ENCODE measurements around the gene IFT22.
"Not testable (repeated sequence)": the region's sequence is repeated elsewhere in the genome, so short reads cannot be mapped to it uniquely, and the experiment has no call there.

IFT22 gene

DNA sequence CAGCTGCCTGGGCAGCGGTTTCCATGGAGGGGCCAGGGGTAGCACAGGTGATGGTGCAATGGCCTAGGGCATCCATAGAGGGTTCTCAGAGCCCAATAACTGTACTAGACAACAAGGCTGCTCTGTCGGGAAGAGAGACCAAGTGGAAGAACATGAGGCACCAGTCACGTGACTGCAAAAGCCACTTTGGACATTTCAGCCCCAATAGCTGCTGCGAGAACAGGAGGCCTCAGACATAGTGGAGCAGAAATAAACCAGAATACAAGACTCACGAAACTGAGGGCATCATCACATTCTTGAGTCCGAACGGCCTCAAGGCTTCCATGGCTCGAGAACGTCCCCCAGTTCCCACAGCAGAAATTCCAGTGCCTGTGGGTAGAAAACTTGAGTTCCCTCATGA lies 44.5 kb downstream of the IFT22 start:
- Mint-ChIP-seq H3K9me3 (no peaks in the 10 kb centered on the region), H3K4me3 (no peak overlapping the region), H3K4me1 (ENCODE audit: low read depth) (no peaks in the 10 kb centered on the region), H3K27ac (no peak overlapping the region), H3K27me3 (peaks cover 25% of the 10 kb centered on the region), H3K36me3 (ENCODE audit: low read depth) (no peaks in the 10 kb centered on the region)
- no peak for DNase-seq

GRCh38 chr7:101273206-101273605 lies 48.4 kb downstream of the IFT22 start:
- Mint-ChIP-seq H3K27me3 (peaks cover 23% of the 10 kb centered on the region), H3K27ac (no peak overlapping the region), H3K9me3 (no peaks in the 10 kb centered on the region), H3K4me3 (no peak overlapping the region), H3K36me3 (ENCODE audit: low read depth) (no peaks in the 10 kb centered on the region), H3K4me1 (ENCODE audit: low read depth) (no peaks in the 10 kb centered on the region)
- DNase-seq: no peak

- Mint-ChIP-seq H3K9me3 (no peaks in the 10 kb centered on the region), H3K36me3 (ENCODE audit: low read depth) (no peaks in the 10 kb centered on the region), H3K27me3 (peaks cover 13% of the 10 kb centered on the region), H3K4me1 (ENCODE audit: low read depth) (peaks cover 2% of the 10 kb centered on the region), H3K27ac (no peak overlapping the region), H3K4me3 (no peak overlapping the region)
- DNase-seq: no peak
Measured at GRCh38 chr7:101271021-101271420, 50.6 kb downstream of the IFT22 start.

DNA sequence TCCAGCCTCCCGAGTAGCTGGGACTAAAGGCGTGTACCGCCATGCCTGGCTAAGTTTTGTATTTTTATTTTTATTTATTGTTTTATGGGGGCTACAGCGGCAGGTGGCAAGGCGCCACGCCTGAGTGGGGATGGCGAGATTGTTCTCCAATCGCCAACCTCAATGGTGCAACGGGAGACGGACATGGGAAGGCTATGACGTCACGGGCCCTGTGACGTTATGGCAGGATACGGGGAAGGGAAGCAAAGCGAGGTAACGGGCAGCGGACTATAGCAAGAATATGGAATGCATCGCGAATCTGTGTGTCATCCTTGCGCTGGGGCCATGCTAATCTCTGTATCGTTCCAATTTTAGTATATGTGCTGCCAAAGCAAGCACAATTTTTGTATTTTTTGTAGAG lies 51.9 kb downstream of the IFT22 start:
- Mint-ChIP-seq H3K36me3 (ENCODE audit: low read depth) (no peaks in the 10 kb centered on the region), H3K27ac (no peak overlapping the region), H3K4me3 (no peak overlapping the region), H3K4me1 (ENCODE audit: low read depth) (peaks cover 6% of the 10 kb centered on the region), H3K9me3 (no peaks in the 10 kb centered on the region), H3K27me3 (peaks cover 9% of the 10 kb centered on the region)
- DNase-seq: no peak

DNA sequence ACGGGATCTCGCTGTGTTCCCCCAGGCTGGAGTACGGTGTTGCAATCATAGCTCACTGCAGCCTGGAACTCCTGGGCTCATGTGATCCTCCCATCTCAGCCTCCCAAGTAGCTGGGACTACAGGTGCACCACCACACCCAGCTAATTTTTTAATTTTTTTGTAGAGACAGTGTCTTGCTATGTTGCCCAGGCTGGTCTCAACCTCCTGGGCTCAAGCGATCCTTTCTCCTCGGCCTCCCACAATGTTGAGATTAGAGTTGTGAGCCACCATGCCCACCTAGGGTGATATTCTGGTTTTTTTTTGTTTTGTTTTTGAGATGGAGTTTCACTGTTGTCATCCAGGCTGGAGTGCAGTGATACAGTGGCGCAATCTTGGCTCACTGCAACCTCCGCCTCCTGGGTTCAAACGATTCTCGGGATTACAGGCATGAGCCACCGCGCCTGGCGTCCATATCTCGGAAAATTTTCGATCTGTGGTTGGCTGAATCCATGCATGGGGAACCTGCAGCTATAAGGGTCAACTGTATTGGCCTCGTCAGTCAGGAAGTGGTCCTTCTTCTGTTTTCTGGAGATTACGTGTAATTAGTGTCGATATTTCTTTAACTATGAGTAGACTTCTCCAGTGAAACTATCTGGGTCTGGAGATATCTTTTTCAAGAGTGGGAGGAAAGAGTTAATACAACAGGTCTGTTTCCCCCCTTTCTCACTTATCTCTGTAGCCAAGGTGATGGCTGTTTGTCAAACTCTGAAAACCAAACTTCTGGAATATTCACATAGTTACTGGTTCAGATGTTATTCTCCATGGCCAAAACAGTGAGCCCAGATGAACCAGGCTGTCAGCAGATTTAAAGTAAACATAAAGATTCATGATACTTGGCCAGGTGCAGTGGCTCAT lies 55.7 kb downstream of the IFT22 start:
- DNase-seq: no peak
- Mint-ChIP-seq H3K36me3 (ENCODE audit: low read depth) (no peaks in the 10 kb centered on the region), H3K4me1 (ENCODE audit: low read depth) (peaks cover 6% of the 10 kb centered on the region), H3K27me3 (peaks cover 10% of the 10 kb centered on the region), H3K9me3 (no peaks in the 10 kb centered on the region), H3K4me3 (no peak overlapping the region), H3K27ac (no peak overlapping the region)

GRCh38 chr7:101264102-101264706 lies 57.4 kb downstream of the IFT22 start:
- not testable (repeated sequence) for DNase-seq; H3K36me3 Mint-ChIP-seq (ENCODE audit: low read depth); H3K4me1 Mint-ChIP-seq (ENCODE audit: low read depth); H3K4me3 Mint-ChIP-seq; H3K27me3 Mint-ChIP-seq; H3K27ac Mint-ChIP-seq; H3K9me3 Mint-ChIP-seq

Data from activated T-cell treated with anti-CD3 and anti-CD28 coated beads, Interleukin-2, amount 50 U/mL, for 24 hours (primary cell).